Epithelial cell of proximal tubule (primary cell): ENCODE data around the gene PRSS56. TPM values are rescaled to one million over a fixed set of nuclear protein-coding genes. Genes with fewer than 3 reads are reported as not detected.

ENCODE experiments used
- DNase-seq: peaks from one replicate; pipeline ENCODE4 v3.0.0-alpha.2; 2011; ENCODE audit warnings: low read depth
- H3K4me3 ChIP-seq: 2 replicates; pipeline ENCODE4 v1.5.1; 2011; ENCODE audit warnings: low read depth, mild to moderate bottlenecking, low read length
- CTCF ChIP-seq: conservative IDR thresholded peaks from 2 replicates; pipeline ENCODE4 v1.5.1; 2012; ENCODE audit warnings: low read depth, mild to moderate bottlenecking, low read length
- total RNA-seq: library from RNA; depleted of rRNA; stranded (reverse); fragments of >200 nt; gene quantifications from 2 replicates; pipeline ENCODE4 v1.2.3, GENCODE V29; 2015

The PRSS56 gene
- total RNA-seq, 1 donor from 2014 or later: not detected

GRCh38 chr2:232541195-232541960 lies 21.2 kb downstream of the PRSS56 start:
- no peak for DNase-seq
- H3K4me3 ChIP-seq: no peak overlapping the region
- TF ChIP-seq CTCF: no peak

GRCh38 chr2:232541961-232542714 lies 21.9 kb downstream of the PRSS56 start:
- H3K4me3 ChIP-seq: no peak overlapping the region

GRCh38 chr2:232542715-232543467 lies 22.7 kb downstream of the PRSS56 start:
- DNase-seq: no peak
- no peak overlapping the region for H3K4me3 ChIP-seq
- TF ChIP-seq CTCF: no peak

More at GRCh38 chr2:232541961-232542714, 21.9 kb downstream of the PRSS56 start:
- TF ChIP-seq CTCF: no peak
- no peak for DNase-seq

GRCh38 chr2:232543491-232543890 lies 23.3 kb downstream of the PRSS56 start:
- no peak overlapping the region for H3K4me3 ChIP-seq
- TF ChIP-seq CTCF: no peak
- DNase-seq: no peak

- no peak overlapping the region for H3K4me3 ChIP-seq
- no peak for DNase-seq
- TF ChIP-seq CTCF: no peak
Measured at GRCh38 chr2:232543928-232544631, 23.9 kb downstream of the PRSS56 start.

- no peak for TF ChIP-seq CTCF
- no peak for DNase-seq
- H3K4me3 ChIP-seq: no peak overlapping the region
Measured at GRCh38 chr2:232544674-232545073, 24.5 kb downstream of the PRSS56 start.
